ENCODE measurements around the gene GPR37L1.

GRCh38 chr1:202146279-202146678 is 23.6 kb downstream of the GPR37L1 start:
- TF ChIP-seq POLR2A (IDR thresholded peaks at IDR 0.05; ENCODE audit: control extremely low read depth in 1 of 2, low read depth in 2 of 2, low read length in 2 of 2) (no peak), RAD21 (IDR thresholded peaks at IDR 0.05 in 1 of 2, conservative IDR thresholded peaks at IDR 0.05 in 1 of 2; ENCODE audit: low read depth in 2 of 2, low read length in 2 of 2) (no peak), POU5F1 (IDR thresholded peaks at IDR 0.05; ENCODE audit: low read depth, low read length) (no peak), CTCF (IDR thresholded peaks at IDR 0.05; ENCODE audit: control extremely low read depth in 1 of 3, insufficient read depth in 1 of 3, low read depth in 1 of 3, low read length in 3 of 3) (no peak), ATF3 (IDR thresholded peaks at IDR 0.05; ENCODE audit: insufficient read depth, low read depth, low read length) (no peak), GTF2F1 (IDR thresholded peaks at IDR 0.05; ENCODE audit: borderline replicate concordance, low read depth, low read length) (no peak), CEBPB (IDR thresholded peaks at IDR 0.05; ENCODE audit: low read depth, low read length) (no peak), KDM1A (IDR thresholded peaks at IDR 0.05; ENCODE audit: borderline replicate concordance, low read length) (no peak), TBP (IDR thresholded peaks at IDR 0.05; ENCODE audit: low read depth, low read length) (no peak), POLR2AphosphoS5 (IDR thresholded peaks at IDR 0.05; ENCODE audit: low read depth, low read length) (no peak), TCF12 (IDR thresholded peaks at IDR 0.05; ENCODE audit: low read depth, low read length) (no peak)
